H1 (cell line): Measurements from ENCODE around the gene KAT8. TPM values are rescaled to one million over a fixed set of nuclear protein-coding genes. Genes with fewer than 3 reads are reported as not detected.

Source experiments
- BCL11A ChIP-seq, 2 experiments: IDR thresholded peaks; one replicate each; pipeline ENCODE4 v1.6.1; 2011; ENCODE audit warnings: low read depth in 2 of 2, low read length in 2 of 2, mild to moderate bottlenecking in 2 of 2
- CHD7 ChIP-seq: fragments of 300-600 bp; sonication (generic); IDR thresholded peaks from 2 replicates; pipeline ENCODE4 v1.7.1; 2012; ENCODE audit warnings: low read length, moderate library complexity, mild to moderate bottlenecking, inconsistent platforms; ENCODE audit not compliant: insufficient replicate concordance
- EGR1 ChIP-seq: IDR thresholded peaks from 2 replicates; pipeline ENCODE4 v1.6.1; 2011; ENCODE audit warnings: low read depth, low read length, borderline replicate concordance
- KDM1A ChIP-seq: fragments of 200-600, 300-600 bp; sonication (generic); IDR thresholded peaks from 2 replicates; pipeline ENCODE4 v1.7.1; 2016; ENCODE audit warnings: mild to moderate bottlenecking, low read length, borderline replicate concordance
- RNF2 ChIP-seq: fragments of 200-900, 300-1000 bp; sonication (generic); IDR thresholded peaks from 2 replicates; pipeline ENCODE4 v1.7.1; 2016; ENCODE audit warnings: borderline replicate concordance, low read depth, mild to moderate bottlenecking, antibody characterized with exemption, low read length; ENCODE audit not compliant: poor library complexity, severe bottlenecking; ENCODE audit errors: missing control alignments
- SIX5 ChIP-seq: IDR thresholded peaks from 2 replicates; pipeline ENCODE4 v1.6.1; 2011; ENCODE audit warnings: mild to moderate bottlenecking, low read depth, low read length
- SP2 ChIP-seq: IDR thresholded peaks from 2 replicates; pipeline ENCODE4 v1.6.1; 2012; ENCODE audit warnings: mild to moderate bottlenecking, low read length, inconsistent platforms
- polyA plus RNA-seq, 7 experiments: library from polyadenylated mRNA; depleted of rRNA in 3 of 7; stranded (reverse) in 5 of 7; unstranded in 2 of 7; fragments of >200 nt in 5 of 7; fragments of 200-250 nt in 2 of 7; gene quantifications; 1 replicate in 5 of 7; 2 replicates in 1 of 7; 4 replicates in 1 of 7; pipeline versions ENCODE4 v1.2.1 to v1.2.3, GENCODE V29; 2011 to 2013; ENCODE audit warnings: missing spikeins in 2 of 7, mixed read lengths in 2 of 7
- total RNA-seq: library from RNA; stranded (reverse); fragmentation: NEBNext Ultra II Directional; extraction: Animal tissue kit (Norgen Biotek cat#: 25700); gene quantifications from 2 replicates; pipeline ENCODE4 v1.2.1, GENCODE V29; 2021

KAT8 gene
- total and polyA plus RNA-seq, 2 of the 8 experiments (the other 6 are each of a cell fraction or from before 2014, with no cell fraction given) = 52.6 to 61.6 TPM

- no peak for TF ChIP-seq RNF2
- TF ChIP-seq SIX5 = no peak
- no peak for TF ChIP-seq EGR1
- TF ChIP-seq KDM1A = no peak
- no peak for TF ChIP-seq CHD7
- no peak for TF ChIP-seq SP2
- no peak for TF ChIP-seq BCL11A (IDR thresholded peaks at IDR 0.05; ENCODE audit: low read depth in 2 of 2, low read length in 2 of 2)
These were observed 32.7 kb upstream of the KAT8 start (continued) for GRCh38 chr16:31084584-31085302.
